Measurements from ENCODE around the gene MIF4GD.

The MIF4GD gene

DNA sequence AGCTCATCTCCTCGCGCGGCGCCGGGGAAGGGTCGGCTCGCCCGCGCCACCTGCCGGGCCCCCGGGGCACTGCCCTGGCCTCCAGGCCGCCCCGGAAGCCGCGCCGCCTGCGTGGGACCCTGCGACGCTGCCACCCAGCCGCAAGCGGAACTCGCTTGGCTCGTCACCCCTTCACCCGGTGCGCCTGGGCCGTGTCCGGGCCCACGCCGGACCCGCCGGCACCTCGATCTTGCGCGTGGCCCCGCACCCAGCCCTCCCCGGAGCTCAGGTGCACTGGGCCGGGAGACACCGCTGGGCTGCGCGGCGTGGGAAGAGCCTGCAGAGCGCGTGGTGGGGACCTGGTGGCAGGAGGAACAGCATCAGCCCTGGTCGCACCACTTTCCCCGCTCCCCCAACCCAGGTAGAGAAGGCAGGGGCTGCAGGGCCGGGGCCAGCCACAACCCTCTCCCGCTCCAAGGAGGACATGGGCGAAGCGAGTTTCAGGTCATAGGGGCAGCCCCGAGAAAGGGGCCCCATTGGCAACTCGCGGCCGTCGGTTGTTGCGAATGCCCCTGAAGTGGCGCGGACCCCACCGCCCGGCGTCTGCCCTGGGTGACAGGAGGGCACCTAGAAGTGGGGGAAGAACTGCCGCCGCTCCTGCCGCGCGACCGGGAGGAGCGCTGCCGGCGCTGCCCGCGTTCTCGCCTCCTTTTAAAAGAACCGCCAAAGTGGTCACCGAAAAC is 363 bp upstream of the MIF4GD start:
- TF ChIP-seq CTCF (conservative IDR thresholded peaks at IDR 0.05) (peak; percentile 98), ZFX (IDR thresholded peaks at IDR 0.05) (peak; percentile 76; the same call in 1 of the 2 replicates)
- H3K27ac ChIP-seq, result peak overlapping the region; percentile 90

DNA sequence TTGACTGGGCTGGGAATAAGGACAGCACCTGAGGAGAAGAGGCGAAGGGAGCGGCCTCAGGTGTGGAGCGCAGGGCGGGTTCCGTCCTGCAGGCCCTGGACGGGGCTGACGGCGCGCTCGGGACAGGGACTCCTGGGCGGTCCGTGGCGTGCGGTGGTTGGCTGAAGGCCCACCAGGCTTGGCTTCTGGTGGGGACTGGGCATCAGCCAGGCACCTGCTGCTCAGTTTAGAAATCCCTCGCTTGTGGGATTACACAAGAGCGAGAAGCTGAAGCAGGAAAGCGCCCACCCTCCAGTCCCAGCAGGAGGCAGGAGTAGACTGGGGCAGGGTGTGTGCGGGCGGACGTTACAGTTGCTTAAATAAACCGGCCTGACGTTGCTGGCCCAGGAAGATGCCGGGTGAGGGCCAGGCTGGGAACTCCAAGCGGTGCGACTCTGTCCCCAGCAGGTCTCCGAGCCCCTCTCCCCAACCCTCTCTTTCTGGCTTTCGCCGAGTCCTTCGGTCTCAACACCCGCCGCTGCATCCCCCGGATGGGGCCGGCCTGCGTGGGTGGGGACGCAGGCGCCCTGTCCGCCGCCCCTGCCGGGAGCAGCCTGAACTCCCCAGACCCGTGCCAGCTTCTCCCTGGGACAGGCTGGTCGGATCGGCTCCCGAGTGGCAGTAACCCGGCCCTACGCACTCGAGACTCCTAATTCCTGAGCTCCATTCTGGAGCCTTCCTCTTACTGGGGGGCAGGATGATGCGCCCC is 639 bp downstream of the MIF4GD start:
- TF ChIP-seq CTCF (conservative IDR thresholded peaks at IDR 0.05) (no peak), ZFX (IDR thresholded peaks at IDR 0.05) (no peak)
- H3K27ac ChIP-seq, result peak overlapping the region; percentile 90

GRCh38 chr17:75269844-75270217 is 1.2 kb downstream of the MIF4GD start:
- TF ChIP-seq ZFX (IDR thresholded peaks at IDR 0.05) (no peak), CTCF (conservative IDR thresholded peaks at IDR 0.05) (no peak)
- H3K27ac ChIP-seq, result peak overlapping the region; percentile 90

- TF ChIP-seq ZFX (IDR thresholded peaks at IDR 0.05) (0 out of 2 replicates have a peak, but pooled peaks have one; percentile 16), CTCF (conservative IDR thresholded peaks at IDR 0.05) (no peak)
- H3K27ac ChIP-seq, result no peak overlapping the region
These were observed 3.4 kb downstream of the MIF4GD start for GRCh38 chr17:75267411-75268232.

- no peak overlapping the region for H3K27ac ChIP-seq
- no peak for TF ChIP-seq CTCF (conservative IDR thresholded peaks at IDR 0.05)
- no peak for TF ChIP-seq ZFX (IDR thresholded peaks at IDR 0.05)
These were observed 3.9 kb downstream of the MIF4GD start for GRCh38 chr17:75267153-75267410.

GRCh38 chr17:75266316-75267152 is 4.5 kb downstream of the MIF4GD start:
- no peak for TF ChIP-seq ZFX (IDR thresholded peaks at IDR 0.05)
- no peak for TF ChIP-seq CTCF (conservative IDR thresholded peaks at IDR 0.05)
- H3K27ac ChIP-seq, result no peak overlapping the region

All from C4-2B (cell line).